ENCODE measurements around the gene KIR3DL3. TPM values are rescaled to one million over a fixed set of nuclear protein-coding genes. Genes with fewer than 3 reads are reported as not detected.
A peak's percentile ranks its signal among the peaks of the same experiment; 100 is the strongest.

KIR3DL3 gene
- total RNA-seq, 1 experiment from 2014 or later, result not detected

GRCh38 chr19:54682306-54682856, 41.9 kb upstream of the KIR3DL3 start:
- DNase-seq (ENCODE audit: low spot score), result no peak
- TF ChIP-seq CTCF (conservative IDR thresholded peaks at IDR 0.05; ENCODE audit: low read depth, low read length) (no peak), EZH2 (IDR thresholded peaks at IDR 0.05; ENCODE audit: borderline replicate concordance, low read depth, low read length, poor library complexity, severe bottlenecking) (no peak)
- ChIA-PET CTCF (interaction anchor here (0.6 to 0.7 kb wide), 2 partner anchors 20 to 347 kb away, joined by 3 to 4 read pairs; no protein-coding TSS in a partner anchor), POLR2A (ENCODE audit: low non-redundant PET) (no interaction called here)
- Histone ChIP-seq H3K4me1 (ENCODE audit: insufficient read depth, low read length, poor library complexity, severe bottlenecking) (no peaks in the 10 kb centered on the region), H3K9me3 (ENCODE audit: low read depth, low read length, poor library complexity, severe bottlenecking) (no peaks in the 10 kb centered on the region), H3K4me3 (ENCODE audit: low read depth, low read length, poor library complexity, severe bottlenecking) (no peak overlapping the region), H3K27ac (ENCODE audit: low read depth, low read length, poor library complexity, severe bottlenecking) (no peak overlapping the region), H3K27me3 (replicated peaks; ENCODE audit: insufficient read depth, low read depth, low read length, poor library complexity) (peaks cover 37% of the 10 kb centered on the region), H3K36me3 (ENCODE audit: insufficient read depth, low read length, poor library complexity, severe bottlenecking) (no peaks in the 10 kb centered on the region)
- intact Hi-C loops (cut with micrococcal nuclease; ENCODE audit: unreplicated experiment), result no loop called here
- no TSS peak for BruUV-seq (replicated peaks)

- BruUV-seq (replicated peaks), result no TSS peak
- ChIA-PET POLR2A (ENCODE audit: low non-redundant PET) (no interaction called here), CTCF (interaction anchor here (0.6 to 0.7 kb wide), 2 partner anchors 224 to 462 kb away, joined by 3 read pairs; no protein-coding TSS in a partner anchor)
- Histone ChIP-seq H3K27ac (ENCODE audit: low read depth, low read length, poor library complexity, severe bottlenecking) (no peak overlapping the region), H3K36me3 (ENCODE audit: insufficient read depth, low read length, poor library complexity, severe bottlenecking) (no peaks in the 10 kb centered on the region), H3K4me1 (ENCODE audit: insufficient read depth, low read length, poor library complexity, severe bottlenecking) (no peaks in the 10 kb centered on the region), H3K9me3 (ENCODE audit: low read depth, low read length, poor library complexity, severe bottlenecking) (no peaks in the 10 kb centered on the region), H3K4me3 (ENCODE audit: low read depth, low read length, poor library complexity, severe bottlenecking) (no peak overlapping the region), H3K27me3 (replicated peaks; ENCODE audit: insufficient read depth, low read depth, low read length, poor library complexity) (peaks cover 42% of the 10 kb centered on the region)
- intact Hi-C loops (cut with micrococcal nuclease; ENCODE audit: unreplicated experiment), result no loop called here
- DNase-seq (ENCODE audit: low spot score), result peak; percentile 55
- TF ChIP-seq EZH2 (IDR thresholded peaks at IDR 0.05; ENCODE audit: borderline replicate concordance, low read depth, low read length, poor library complexity, severe bottlenecking), result no peak
- TF ChIP-seq CTCF (conservative IDR thresholded peaks at IDR 0.05; ENCODE audit: low read depth, low read length), result no peak
Observed at GRCh38 chr19:54684527-54684926, 39.7 kb upstream of the KIR3DL3 start.

GRCh38 chr19:54691582-54692297, 32.5 kb upstream of the KIR3DL3 start:
- Histone ChIP-seq H3K4me1 (ENCODE audit: insufficient read depth, low read length, poor library complexity, severe bottlenecking) (no peaks in the 10 kb centered on the region), H3K36me3 (ENCODE audit: insufficient read depth, low read length, poor library complexity, severe bottlenecking) (no peaks in the 10 kb centered on the region), H3K9me3 (ENCODE audit: low read depth, low read length, poor library complexity, severe bottlenecking) (no peaks in the 10 kb centered on the region), H3K4me3 (ENCODE audit: low read depth, low read length, poor library complexity, severe bottlenecking) (no peak overlapping the region), H3K27ac (ENCODE audit: low read depth, low read length, poor library complexity, severe bottlenecking) (no peak overlapping the region), H3K27me3 (replicated peaks; ENCODE audit: insufficient read depth, low read depth, low read length, poor library complexity) (peaks cover 44% of the 10 kb centered on the region)
- BruUV-seq (replicated peaks), result no TSS peak
- intact Hi-C loops (cut with micrococcal nuclease; ENCODE audit: unreplicated experiment), result no loop called here
- no peak for DNase-seq (ENCODE audit: low spot score)
- POLR2A ChIA-PET (ENCODE audit: low non-redundant PET), result no interaction called here
- TF ChIP-seq CTCF (conservative IDR thresholded peaks at IDR 0.05; ENCODE audit: low read depth, low read length), result no peak
- no peak for TF ChIP-seq EZH2 (IDR thresholded peaks at IDR 0.05; ENCODE audit: borderline replicate concordance, low read depth, low read length, poor library complexity, severe bottlenecking)
- CTCF ChIA-PET, result no interaction called here

Measured in A673 (cell line).